RWPE1 (cell line): ENCODE results near the gene ITIH4.

Experiments used
- CTCF ChIA-PET: fragments of 350-600 bp; sonication (Branson Sonifier 250); formaldehyde crosslinking; extraction: SDS; loops from one replicate; lab custom pipeline; 2021; lab: Yijun Ruan, JAX
- POLR2A ChIA-PET: fragments of 400-600 bp; formaldehyde crosslinking; extraction: SDS; loops from one replicate; lab custom pipeline; 2020; ENCODE audit warnings: antibody characterized with exemption; ENCODE audit not compliant: low non-redundant PET; lab: Yijun Ruan, JAX
- DNase-seq: peaks from one replicate; pipeline ENCODE4 v3.0.0; 2012; ENCODE audit warnings: low spot score
- H3K27ac ChIP-seq: fragments of 450-650 bp; 2 replicates; pipeline ENCODE4 v1.5.1; 2017
- TF ChIP-seq, protein P1 (sequence below): fragments of 450-650 bp; conservative IDR thresholded peaks from 2 replicates; pipeline ENCODE4 v1.5.1; 2017; ENCODE audit warnings: low read depth, mild to moderate bottlenecking

The ITIH4 gene

DNA sequence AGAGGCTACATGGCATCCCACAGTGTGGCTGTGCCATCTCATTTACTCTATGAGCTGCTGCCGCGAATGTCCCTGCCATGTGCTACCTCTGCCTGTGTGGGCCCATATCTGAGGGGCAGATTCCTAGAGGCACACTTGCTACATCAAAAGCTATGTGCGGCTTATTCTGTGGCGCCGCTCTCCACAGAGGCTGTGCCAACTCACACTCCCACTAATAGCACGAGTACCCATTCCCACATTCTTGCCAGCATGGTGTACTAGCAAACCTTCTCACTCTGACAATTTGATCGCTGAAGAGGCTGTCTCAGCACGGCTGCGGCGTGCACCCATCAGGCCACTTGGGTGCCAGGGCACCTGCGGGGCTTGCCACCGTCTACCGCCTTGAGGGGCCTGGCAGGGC is 35.5 kb upstream of the ITIH4 start:
- POLR2A ChIA-PET: no interaction called here
- H3K27ac ChIP-seq: no peak overlapping the region
- DNase-seq: no peak
- CTCF ChIA-PET: no interaction called here
- TF ChIP-seq, protein P1, sequence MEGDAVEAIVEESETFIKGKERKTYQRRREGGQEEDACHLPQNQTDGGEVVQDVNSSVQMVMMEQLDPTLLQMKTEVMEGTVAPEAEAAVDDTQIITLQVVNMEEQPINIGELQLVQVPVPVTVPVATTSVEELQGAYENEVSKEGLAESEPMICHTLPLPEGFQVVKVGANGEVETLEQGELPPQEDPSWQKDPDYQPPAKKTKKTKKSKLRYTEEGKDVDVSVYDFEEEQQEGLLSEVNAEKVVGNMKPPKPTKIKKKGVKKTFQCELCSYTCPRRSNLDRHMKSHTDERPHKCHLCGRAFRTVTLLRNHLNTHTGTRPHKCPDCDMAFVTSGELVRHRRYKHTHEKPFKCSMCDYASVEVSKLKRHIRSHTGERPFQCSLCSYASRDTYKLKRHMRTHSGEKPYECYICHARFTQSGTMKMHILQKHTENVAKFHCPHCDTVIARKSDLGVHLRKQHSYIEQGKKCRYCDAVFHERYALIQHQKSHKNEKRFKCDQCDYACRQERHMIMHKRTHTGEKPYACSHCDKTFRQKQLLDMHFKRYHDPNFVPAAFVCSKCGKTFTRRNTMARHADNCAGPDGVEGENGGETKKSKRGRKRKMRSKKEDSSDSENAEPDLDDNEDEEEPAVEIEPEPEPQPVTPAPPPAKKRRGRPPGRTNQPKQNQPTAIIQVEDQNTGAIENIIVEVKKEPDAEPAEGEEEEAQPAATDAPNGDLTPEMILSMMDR: no peak

DNA sequence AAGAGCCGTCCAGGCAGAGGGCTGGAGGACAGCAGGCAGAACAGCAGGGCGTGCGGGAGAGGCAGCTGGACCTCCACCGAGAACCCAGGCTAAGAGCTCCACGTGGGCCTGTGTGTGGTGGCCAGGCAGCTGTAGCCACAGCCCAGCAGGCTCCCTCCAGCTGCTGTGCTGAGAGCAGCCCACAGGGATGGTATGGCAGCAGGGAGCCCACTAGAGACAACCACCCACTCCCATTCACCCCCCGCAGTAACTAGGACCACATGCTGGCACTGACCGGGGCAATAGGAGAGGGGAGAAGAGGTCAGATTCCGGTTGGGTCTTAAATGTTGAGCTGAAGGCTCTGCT is 29.9 kb upstream of the ITIH4 start:
- ChIA-PET POLR2A (no interaction called here), CTCF (no interaction called here)
- no peak for DNase-seq
- TF ChIP-seq, protein P1: no peak
- H3K27ac ChIP-seq: no peak overlapping the region

DNA sequence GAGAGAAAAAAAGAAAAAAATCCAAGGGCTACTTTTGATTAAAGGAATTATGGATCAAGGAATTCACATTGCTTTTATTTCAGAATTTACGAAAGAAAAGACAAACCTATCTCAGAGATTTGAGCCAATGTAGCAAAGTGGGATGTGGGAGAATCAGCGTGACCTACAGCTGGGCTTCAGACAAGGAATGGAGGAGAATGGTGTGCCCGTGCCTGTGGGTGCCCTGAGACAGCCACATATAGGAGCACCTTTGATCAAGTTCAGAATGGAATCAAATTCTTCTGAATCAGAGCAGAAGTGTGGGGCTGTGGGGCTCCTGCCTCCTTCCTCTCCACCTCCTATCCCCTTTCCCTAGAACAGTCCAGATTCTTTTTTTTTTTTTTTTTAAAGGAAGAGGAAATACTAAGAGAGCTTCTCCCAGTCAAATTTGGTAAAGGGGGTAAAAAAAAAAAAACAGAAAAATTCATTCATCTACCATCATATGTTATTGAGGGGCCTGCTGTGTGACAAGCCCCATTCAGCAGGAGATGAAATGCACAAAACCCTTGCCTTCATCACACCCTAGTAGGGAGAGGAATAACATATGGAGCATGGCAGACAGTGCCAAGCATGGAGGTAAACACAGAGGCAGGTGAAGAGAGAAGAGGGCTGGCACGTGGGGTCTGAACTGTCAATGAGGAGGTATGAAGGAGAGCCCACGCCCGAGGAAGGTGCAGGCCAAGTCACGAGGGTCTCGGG is 29.4 kb upstream of the ITIH4 start:
- TF ChIP-seq, protein P1: no peak
- no peak for DNase-seq
- POLR2A ChIA-PET: interaction anchor here (0.6 kb wide), 1 partner anchor 128 kb away, joined by 3 read pairs; no protein-coding TSS in a partner anchor
- CTCF ChIA-PET: no interaction called here
- H3K27ac ChIP-seq: no peak overlapping the region

DNA sequence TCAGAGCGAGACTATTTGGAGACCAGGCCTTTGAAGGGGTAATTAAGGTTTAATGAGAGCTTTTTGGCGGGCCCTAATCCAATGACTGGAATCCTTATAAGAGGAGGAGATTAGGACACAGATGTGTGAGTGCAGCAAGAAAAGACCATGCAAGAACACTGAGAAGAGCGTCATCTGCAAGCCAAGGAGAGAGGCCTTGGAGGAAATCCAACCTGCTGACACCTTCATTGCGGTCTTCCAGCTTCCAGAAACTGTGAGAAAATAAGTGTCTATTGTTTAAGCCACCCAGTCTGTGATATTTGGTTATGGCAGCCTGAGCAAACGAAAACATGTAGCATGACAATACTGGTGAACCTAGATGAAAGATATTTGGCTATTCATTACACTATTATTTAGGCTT is 27.4 kb upstream of the ITIH4 start:
- POLR2A ChIA-PET: no interaction called here
- CTCF ChIA-PET: no interaction called here

DNA sequence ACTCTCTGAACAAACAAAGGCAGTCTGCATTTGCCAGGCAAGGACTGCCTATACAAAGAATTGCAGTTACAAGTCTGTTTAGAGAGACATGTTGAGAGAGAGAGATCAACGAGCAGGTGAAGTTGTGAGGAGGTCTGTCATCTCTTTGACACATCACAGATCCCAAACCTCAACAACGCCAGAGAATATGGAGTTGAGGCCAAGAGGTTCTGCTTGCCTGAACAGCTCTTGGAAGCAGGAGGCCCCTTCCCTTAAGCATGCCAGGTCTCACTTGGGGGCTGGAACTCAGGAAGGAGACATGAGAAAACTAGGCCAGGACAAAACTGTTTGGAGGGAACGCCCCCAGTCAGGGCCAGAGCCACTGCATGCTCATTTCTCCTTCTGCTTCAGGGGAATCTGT is 26.7 kb upstream of the ITIH4 start:
- TF ChIP-seq, protein P1: no peak
- H3K27ac ChIP-seq: no peak overlapping the region
- CTCF ChIA-PET: no interaction called here
- POLR2A ChIA-PET: no interaction called here
- DNase-seq: no peak

More for the DNA sequence above, 27.4 kb upstream of the ITIH4 start:
- H3K27ac ChIP-seq: no peak overlapping the region
- TF ChIP-seq, protein P1: no peak
- no peak for DNase-seq

DNA sequence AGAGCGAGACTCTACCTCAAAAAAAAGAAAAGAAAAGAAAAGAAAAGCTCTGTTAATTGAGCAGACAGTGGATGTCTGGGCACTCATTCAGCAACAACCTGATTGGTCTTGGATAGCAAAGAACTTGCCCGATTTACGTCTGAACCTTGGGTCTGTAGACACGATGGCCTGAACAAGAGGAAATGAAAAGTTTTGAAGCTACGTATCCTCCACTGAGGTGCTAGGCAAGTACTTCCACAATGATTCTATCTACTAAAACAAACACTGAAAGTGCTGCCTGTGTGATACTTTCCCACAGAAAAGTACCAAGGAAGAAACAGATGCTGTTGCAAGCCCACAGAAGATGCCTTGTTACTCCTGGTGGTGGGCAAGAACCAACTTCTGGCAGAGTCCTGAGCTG is 26.2 kb upstream of the ITIH4 start:
- DNase-seq: no peak
- TF ChIP-seq, protein P1: no peak
- no peak overlapping the region for H3K27ac ChIP-seq
- ChIA-PET CTCF (no interaction called here), POLR2A (no interaction called here)
